ENCODE measurements around the gene SLCO4A1.

DNA sequence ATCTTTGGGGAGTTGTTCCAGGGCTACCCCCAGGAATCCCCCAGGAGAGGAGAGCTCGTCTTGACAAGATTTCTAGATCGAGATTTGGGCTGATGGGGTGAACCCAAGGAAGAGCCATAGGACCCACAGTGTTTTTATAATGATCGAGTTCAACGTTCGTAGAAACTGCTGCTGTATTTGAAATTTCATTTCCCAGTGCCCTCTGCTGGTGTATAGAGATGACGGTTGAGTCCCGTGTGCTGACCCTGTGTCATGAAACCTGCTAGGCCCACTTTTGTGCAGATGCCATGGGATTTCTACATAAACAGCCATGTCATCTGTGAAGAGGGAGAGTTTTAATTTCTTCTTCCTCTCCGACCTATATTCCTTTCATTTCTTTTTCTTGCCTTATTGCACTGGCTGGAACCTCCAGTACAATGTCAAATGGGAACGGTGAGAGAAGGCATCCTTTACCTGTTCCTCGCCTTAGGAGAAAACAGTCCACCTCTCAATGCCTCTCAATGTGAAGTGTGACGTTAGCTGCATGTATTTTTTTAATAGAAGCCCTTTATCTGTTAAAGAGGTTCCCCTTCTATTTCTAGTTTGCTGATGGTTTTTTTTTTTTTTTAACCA is 37.8 kb downstream of the SLCO4A1 start:
- TF ChIP-seq, protein P1, sequence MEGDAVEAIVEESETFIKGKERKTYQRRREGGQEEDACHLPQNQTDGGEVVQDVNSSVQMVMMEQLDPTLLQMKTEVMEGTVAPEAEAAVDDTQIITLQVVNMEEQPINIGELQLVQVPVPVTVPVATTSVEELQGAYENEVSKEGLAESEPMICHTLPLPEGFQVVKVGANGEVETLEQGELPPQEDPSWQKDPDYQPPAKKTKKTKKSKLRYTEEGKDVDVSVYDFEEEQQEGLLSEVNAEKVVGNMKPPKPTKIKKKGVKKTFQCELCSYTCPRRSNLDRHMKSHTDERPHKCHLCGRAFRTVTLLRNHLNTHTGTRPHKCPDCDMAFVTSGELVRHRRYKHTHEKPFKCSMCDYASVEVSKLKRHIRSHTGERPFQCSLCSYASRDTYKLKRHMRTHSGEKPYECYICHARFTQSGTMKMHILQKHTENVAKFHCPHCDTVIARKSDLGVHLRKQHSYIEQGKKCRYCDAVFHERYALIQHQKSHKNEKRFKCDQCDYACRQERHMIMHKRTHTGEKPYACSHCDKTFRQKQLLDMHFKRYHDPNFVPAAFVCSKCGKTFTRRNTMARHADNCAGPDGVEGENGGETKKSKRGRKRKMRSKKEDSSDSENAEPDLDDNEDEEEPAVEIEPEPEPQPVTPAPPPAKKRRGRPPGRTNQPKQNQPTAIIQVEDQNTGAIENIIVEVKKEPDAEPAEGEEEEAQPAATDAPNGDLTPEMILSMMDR (IDR thresholded peaks at IDR 0.05): no peak
- TF ChIP-seq POLR2A (IDR thresholded peaks at IDR 0.05): no peak
